Nephron (organoid): Measurements from ENCODE around the gene CHD1.
A peak's percentile ranks its signal among the peaks of the same experiment; 100 is the strongest.

Experiments
- H3K27ac Mint-ChIP-seq, 3 experiments: 2 replicates each; pipeline ENCODE4 v1.8.0; 2020; ENCODE audit warnings: mixed read lengths in 3 of 3, mild to moderate bottlenecking in 2 of 3, moderate library complexity in 1 of 3
- H3K27me3 Mint-ChIP-seq: 2 replicates; pipeline ENCODE4 v1.8.0; 2021; ENCODE audit warnings: low read depth, mild to moderate bottlenecking, moderate library complexity, mixed read lengths
- H3K36me3 Mint-ChIP-seq: 2 replicates; pipeline ENCODE4 v1.8.0; 2020; ENCODE audit warnings: low read depth, mixed read lengths
- H3K4me1 Mint-ChIP-seq: 2 replicates; pipeline ENCODE4 v1.8.0; 2020; ENCODE audit warnings: mixed read lengths
- H3K4me3 Mint-ChIP-seq, 3 experiments: 2 replicates each; pipeline ENCODE4 v1.8.0; 2020; ENCODE audit warnings: mild to moderate bottlenecking in 3 of 3, mixed read lengths in 3 of 3, moderate library complexity in 2 of 3
- H3K9me3 Mint-ChIP-seq: 2 replicates; pipeline ENCODE4 v1.8.0; 2020; ENCODE audit warnings: mixed read lengths
- TF ChIP-seq, protein P1 (sequence below), 3 experiments: fragments of 200-600 bp; sonication (generic); IDR thresholded peaks; one replicate each; pipeline ENCODE4 v1.5.0; 2021; ENCODE audit warnings: antibody characterized with exemption in 3 of 3; ENCODE audit not compliant: unreplicated experiment in 3 of 3

The CHD1 gene

DNA sequence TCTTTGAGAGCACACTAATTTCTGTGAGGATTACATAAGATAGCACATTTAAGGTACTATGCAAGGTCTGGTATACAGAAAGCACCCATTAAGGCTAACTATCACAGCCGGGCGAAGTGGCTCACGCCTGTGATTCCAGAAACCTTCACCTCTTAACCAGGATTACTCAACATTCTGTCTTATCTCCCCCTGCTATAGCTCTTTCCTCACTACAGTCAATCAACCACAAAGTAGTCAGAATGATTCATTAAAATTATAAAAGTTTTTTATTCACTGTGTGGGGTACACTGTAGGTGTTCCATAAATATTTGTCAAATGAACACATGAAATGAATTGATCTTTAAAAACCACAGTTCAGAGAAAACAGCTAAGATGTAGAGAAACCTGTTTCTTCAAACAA is 48.7 kb downstream of the CHD1 start:
- TF ChIP-seq, protein P1, sequence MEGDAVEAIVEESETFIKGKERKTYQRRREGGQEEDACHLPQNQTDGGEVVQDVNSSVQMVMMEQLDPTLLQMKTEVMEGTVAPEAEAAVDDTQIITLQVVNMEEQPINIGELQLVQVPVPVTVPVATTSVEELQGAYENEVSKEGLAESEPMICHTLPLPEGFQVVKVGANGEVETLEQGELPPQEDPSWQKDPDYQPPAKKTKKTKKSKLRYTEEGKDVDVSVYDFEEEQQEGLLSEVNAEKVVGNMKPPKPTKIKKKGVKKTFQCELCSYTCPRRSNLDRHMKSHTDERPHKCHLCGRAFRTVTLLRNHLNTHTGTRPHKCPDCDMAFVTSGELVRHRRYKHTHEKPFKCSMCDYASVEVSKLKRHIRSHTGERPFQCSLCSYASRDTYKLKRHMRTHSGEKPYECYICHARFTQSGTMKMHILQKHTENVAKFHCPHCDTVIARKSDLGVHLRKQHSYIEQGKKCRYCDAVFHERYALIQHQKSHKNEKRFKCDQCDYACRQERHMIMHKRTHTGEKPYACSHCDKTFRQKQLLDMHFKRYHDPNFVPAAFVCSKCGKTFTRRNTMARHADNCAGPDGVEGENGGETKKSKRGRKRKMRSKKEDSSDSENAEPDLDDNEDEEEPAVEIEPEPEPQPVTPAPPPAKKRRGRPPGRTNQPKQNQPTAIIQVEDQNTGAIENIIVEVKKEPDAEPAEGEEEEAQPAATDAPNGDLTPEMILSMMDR (IDR thresholded peaks at IDR 0.05; ENCODE audit: unreplicated experiment in 3 of 3), result no peak
- no peak overlapping the region for H3K4me3 Mint-ChIP-seq
- no peaks in the 10 kb centered on the region for H3K27me3 Mint-ChIP-seq
- H3K36me3 Mint-ChIP-seq, result peaks cover 77% of the 10 kb centered on the region
- no peak overlapping the region for H3K27ac Mint-ChIP-seq
- H3K4me1 Mint-ChIP-seq, result no peaks in the 10 kb centered on the region
- H3K9me3 Mint-ChIP-seq, result no peaks in the 10 kb centered on the region

DNA sequence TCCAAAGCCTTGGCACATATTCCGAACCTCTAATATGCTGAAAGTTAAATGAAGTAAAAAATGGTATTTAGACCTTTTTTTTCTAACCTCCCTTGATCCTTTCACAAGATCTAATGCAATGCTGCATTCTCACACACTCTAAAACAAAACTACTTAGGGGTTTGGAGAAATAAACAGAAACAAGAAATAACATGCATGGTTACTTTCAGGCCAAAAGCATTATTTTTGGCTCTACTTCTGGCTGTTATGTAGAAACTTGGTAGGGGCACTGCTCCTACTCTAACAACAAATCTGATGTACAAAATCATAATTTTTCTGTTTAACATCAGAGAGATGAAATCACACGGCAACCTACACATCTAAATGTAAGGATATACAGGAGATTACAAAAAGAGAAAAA is 51.2 kb downstream of the CHD1 start:
- Mint-ChIP-seq H3K4me1 (no peaks in the 10 kb centered on the region), H3K27ac (no peak overlapping the region), H3K9me3 (no peaks in the 10 kb centered on the region), H3K4me3 (no peak overlapping the region), H3K36me3 (peaks cover 70% of the 10 kb centered on the region), H3K27me3 (no peaks in the 10 kb centered on the region)
- TF ChIP-seq, protein P1 (IDR thresholded peaks at IDR 0.05; ENCODE audit: unreplicated experiment in 3 of 3), result no peak

DNA sequence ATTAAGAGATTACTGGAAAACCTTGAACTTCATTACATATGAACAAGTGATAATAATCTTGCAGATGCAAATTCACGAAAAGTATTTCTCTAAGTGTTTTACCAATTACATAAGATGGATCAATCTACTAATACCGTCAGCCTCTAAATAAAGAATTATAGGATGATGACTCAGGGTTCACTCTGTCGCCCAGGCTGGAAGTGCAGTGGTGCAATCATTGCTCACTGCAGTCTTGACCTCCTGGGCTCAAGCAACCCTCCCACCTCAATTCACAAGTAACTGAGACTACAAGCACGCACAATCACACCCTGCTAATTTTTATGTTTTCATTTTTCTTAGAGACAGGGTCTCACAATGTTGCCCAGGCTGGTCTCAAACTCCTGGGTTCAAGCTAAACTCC is 56.1 kb downstream of the CHD1 start:
- no peaks in the 10 kb centered on the region for H3K27me3 Mint-ChIP-seq
- no peak overlapping the region for H3K27ac Mint-ChIP-seq
- no peak overlapping the region for H3K4me3 Mint-ChIP-seq
- H3K36me3 Mint-ChIP-seq, result peaks cover 70% of the 10 kb centered on the region
- TF ChIP-seq, protein P1 (IDR thresholded peaks at IDR 0.05; ENCODE audit: unreplicated experiment in 3 of 3), result no peak
- no peaks in the 10 kb centered on the region for H3K4me1 Mint-ChIP-seq
- no peaks in the 10 kb centered on the region for H3K9me3 Mint-ChIP-seq

DNA sequence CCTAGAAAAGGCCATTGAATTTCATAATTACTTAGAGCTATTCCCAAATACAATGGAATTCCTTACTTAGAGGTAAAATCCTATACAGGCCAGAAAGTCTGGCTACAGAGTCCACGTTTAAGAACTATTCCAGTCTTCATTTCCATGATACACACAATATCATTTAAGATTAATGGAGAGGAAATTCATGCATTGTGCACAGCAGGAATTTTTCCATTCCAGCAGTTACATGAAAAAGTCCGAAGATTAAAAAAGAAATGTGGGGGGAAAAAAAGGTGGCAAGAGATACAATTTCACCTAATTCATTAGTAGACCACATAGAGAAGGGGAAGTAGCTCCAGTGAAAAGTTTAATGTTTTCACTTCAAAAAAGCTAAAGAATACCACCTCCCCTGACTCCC is 63.1 kb downstream of the CHD1 start:
- no peaks in the 10 kb centered on the region for H3K9me3 Mint-ChIP-seq
- TF ChIP-seq, protein P1 (IDR thresholded peaks at IDR 0.05; ENCODE audit: unreplicated experiment in 3 of 3), result no peak
- no peak overlapping the region for H3K4me3 Mint-ChIP-seq
- H3K27me3 Mint-ChIP-seq, result no peaks in the 10 kb centered on the region
- H3K36me3 Mint-ChIP-seq, result peaks cover 69% of the 10 kb centered on the region
- peak overlapping the region; percentile 68 to 82 (median 71) for H3K27ac Mint-ChIP-seq
- peaks cover 8% of the 10 kb centered on the region for H3K4me1 Mint-ChIP-seq

DNA sequence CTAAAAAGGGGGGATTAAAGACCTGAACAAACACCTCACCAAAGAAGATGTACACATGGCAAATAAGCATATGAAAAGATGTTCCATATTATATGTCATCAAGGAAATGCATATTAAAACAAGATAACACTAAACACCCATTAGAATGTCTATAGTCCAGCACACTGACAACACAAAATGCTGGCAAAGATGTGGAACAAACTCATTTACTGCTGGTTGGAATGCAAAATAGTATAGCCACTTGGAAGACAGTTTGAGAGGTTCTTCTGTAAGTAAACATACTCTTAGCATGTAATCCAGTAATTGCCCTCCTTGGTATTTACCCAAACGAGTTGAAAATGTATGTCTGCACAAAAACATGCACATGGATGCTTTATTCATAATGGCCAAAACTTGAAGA is 81.8 kb downstream of the CHD1 start:
- Mint-ChIP-seq H3K27me3 (no peaks in the 10 kb centered on the region), H3K4me3 (no peak overlapping the region), H3K27ac (no peak overlapping the region), H3K4me1 (no peaks in the 10 kb centered on the region), H3K9me3 (peaks cover 7% of the 10 kb centered on the region), H3K36me3 (peaks cover 5% of the 10 kb centered on the region)
- TF ChIP-seq, protein P1 (IDR thresholded peaks at IDR 0.05; ENCODE audit: unreplicated experiment in 3 of 3), result no peak

DNA sequence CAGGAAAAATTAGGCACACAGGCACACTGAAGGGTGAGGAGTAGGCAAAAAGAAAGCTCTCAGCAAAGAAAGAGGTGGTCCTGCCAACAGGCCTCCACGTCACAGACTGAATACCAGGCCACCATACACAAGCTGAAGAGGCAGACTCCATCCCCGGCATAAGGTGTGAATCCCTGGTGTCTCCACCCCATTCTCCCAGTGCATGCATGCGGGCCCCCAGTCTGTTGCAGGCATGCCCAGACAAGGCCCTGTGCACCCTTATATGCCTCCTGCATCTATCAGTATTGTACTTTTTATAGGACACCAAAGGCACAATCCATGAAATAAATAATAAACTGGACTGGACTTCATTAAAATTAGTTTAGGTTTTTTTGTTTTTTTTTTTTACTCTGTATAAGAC is 82.3 kb downstream of the CHD1 start:
- TF ChIP-seq, protein P1 (IDR thresholded peaks at IDR 0.05; ENCODE audit: unreplicated experiment in 3 of 3), result no peak
- peaks cover 5% of the 10 kb centered on the region for H3K36me3 Mint-ChIP-seq
- H3K27ac Mint-ChIP-seq, result no peak overlapping the region
- no peak overlapping the region for H3K4me3 Mint-ChIP-seq
- no peaks in the 10 kb centered on the region for H3K27me3 Mint-ChIP-seq
- no peaks in the 10 kb centered on the region for H3K4me1 Mint-ChIP-seq
- H3K9me3 Mint-ChIP-seq, result peaks cover 9% of the 10 kb centered on the region
